GM12878 (cell line): ENCODE data around the gene GIPC3. TPM values are rescaled to one million over a fixed set of nuclear protein-coding genes. Genes with fewer than 3 reads are reported as not detected.

Source experiments
- ATAC-seq: fragments of 200-7000 bp; cut with Tn5 transposase; 3 replicates; pipeline ENCODE4 v1.9.1; 2020; ENCODE audit warnings: mild to moderate bottlenecking, moderate library complexity
- BruUV-seq: library from RNA; stranded (reverse); fragments of 400-500 nt; replicated peaks from 2 replicates; lab custom pipeline; 2021; lab: Mats Ljungman, UMichigan
- CTCF ChIA-PET: fragments of 300-600 bp; sonication (Branson Sonifier 250); formaldehyde crosslinking; extraction: SDS; loops from one replicate; lab custom pipeline; 2021; ENCODE audit warnings: inconsistent platforms; lab: Yijun Ruan, JAX
- POLR2A ChIA-PET: fragments of 350-600 bp; formaldehyde crosslinking; extraction: SDS; loops from one replicate; lab custom pipeline; 2021; ENCODE audit warnings: inconsistent platforms; lab: Charles Lee
- RAD21 ChIA-PET: fragments of 300-600 bp; sonication (Branson Sonifier 250); formaldehyde crosslinking; loops from one replicate; lab custom pipeline; 2023; ENCODE audit warnings: antibody characterized with exemption; ENCODE audit not compliant: unreplicated experiment; lab: Charles Lee
- SMC1A ChIA-PET: fragments of 300-600 bp; sonication (Branson Sonifier 250); formaldehyde crosslinking; loops from one replicate; lab custom pipeline; 2023; ENCODE audit not compliant: unreplicated experiment, uncharacterized antibody; lab: Charles Lee
- DNase-seq: peaks from one replicate; pipeline ENCODE4 v3.0.0-alpha.2; 2011; ENCODE audit warnings: low read depth, low spot score
- FAIRE-seq: peaks from 3 replicates; lab custom pipeline; 2011; peaks lifted over from hg19 to GRCh38; lab: Jason Lieb, UNC
- H2AFZ ChIP-seq: 2 replicates; pipeline ENCODE4 v1.6.0; 2011; ENCODE audit warnings: low read depth, low read length, control low read depth; ENCODE audit not compliant: control insufficient read depth
- H3K27ac ChIP-seq: 2 replicates; pipeline ENCODE4 v1.5.1; 2011; ENCODE audit warnings: control low read depth; ENCODE audit not compliant: control insufficient read depth, insufficient read depth
- H3K27me3 ChIP-seq, 2 experiments: replicated peaks in 1 of 2; 2 replicates each; pipeline versions ENCODE4 v1.6.0 to v1.6.1; 2011; ENCODE audit warnings: low read length in 1 of 2; ENCODE audit not compliant: control insufficient read depth in 2 of 2, insufficient read depth in 2 of 2
- H3K36me3 ChIP-seq, 2 experiments: 2 replicates each; pipeline ENCODE4 v1.5.1; 2011; ENCODE audit warnings: low read length in 1 of 2; ENCODE audit not compliant: control insufficient read depth in 2 of 2, insufficient read depth in 2 of 2
- H3K4me1 ChIP-seq: 2 replicates; pipeline ENCODE4 v1.6.1; 2011; ENCODE audit warnings: mild to moderate bottlenecking, low read length, moderate library complexity, mixed read lengths; ENCODE audit not compliant: control insufficient read depth, insufficient read depth
- H3K4me2 ChIP-seq: 2 replicates; pipeline ENCODE4 v1.6.0; 2011; ENCODE audit warnings: control low read depth; ENCODE audit not compliant: control insufficient read depth, insufficient read depth
- H3K4me3 ChIP-seq: fragments of 200-600 bp; sonication (generic); 2 replicates; pipeline ENCODE4 v1.5.1; 2016
- H3K79me2 ChIP-seq: 2 replicates; pipeline ENCODE4 v1.6.0; 2011; ENCODE audit warnings: low read length; ENCODE audit not compliant: control insufficient read depth, insufficient read depth
- H3K9ac ChIP-seq: 2 replicates; pipeline ENCODE4 v1.8.0; 2011; ENCODE audit warnings: low read length, control low read depth, mixed read lengths; ENCODE audit not compliant: control insufficient read depth, insufficient read depth
- H3K9me3 ChIP-seq: replicated peaks from 3 replicates; pipeline ENCODE4 v1.5.1; 2011; ENCODE audit warnings: mild to moderate bottlenecking, low read length; ENCODE audit not compliant: control insufficient read depth, insufficient read depth
- H4K20me1 ChIP-seq: 2 replicates; pipeline ENCODE4 v1.6.0; 2011; ENCODE audit not compliant: control insufficient read depth, insufficient read depth
- MXI1 ChIP-seq: fragments of 150-350 bp; IDR thresholded peaks from 2 replicates; pipeline ENCODE4 v1.6.1; 2011; ENCODE audit warnings: low read depth, mild to moderate bottlenecking, inconsistent platforms, low read length, improper control_type of control experiment
- POLR2A ChIP-seq: IDR thresholded peaks from 2 replicates; pipeline ENCODE4 v1.6.1; 2011; ENCODE audit warnings: low read depth, mild to moderate bottlenecking, low read length
- POLR2AphosphoS2 ChIP-seq: IDR thresholded peaks from 2 replicates; pipeline ENCODE4 v1.6.1; 2011; ENCODE audit warnings: low read depth, mild to moderate bottlenecking, low read length, improper control_type of control experiment, moderate library complexity
- TCF7 ChIP-seq: IDR thresholded peaks from 2 replicates; pipeline ENCODE4 v1.6.1; 2014; ENCODE audit warnings: antibody characterized with exemption, borderline replicate concordance
- WGBS: methylation state at CpG from one replicate; pipeline ENCODE4 v1.1.6; 2016; ENCODE audit warnings: low lambda C conversion rate; ENCODE audit not compliant: insufficient replicate concordance, insufficient coverage; ENCODE audit errors: missing lambda C conversion rate; 5-methylcytosine and 5-hydroxymethylcytosine counted together
- in situ Hi-C: fragments of 300-500 bp; cut with MboI; formaldehyde crosslinking; loops from 9 replicates; pipeline ENCODE4 v1.14.3; 2018; ENCODE audit warnings: mixed read lengths
- intact Hi-C: fragments of 100-400 bp; cut with micrococcal nuclease; formaldehyde crosslinking; loops from one replicate; pipeline ENCODE4 v1.14.2; 2022; ENCODE audit not compliant: unreplicated experiment
- polyA plus RNA-seq, 11 experiments: library from polyadenylated mRNA; depleted of rRNA in 4 of 11; unstranded in 6 of 11; stranded (reverse) in 5 of 11; fragments of >200 nt; fragmentation: Nextera tagmentation in 4 of 11; fragmentation: Illumina TruSeq in 1 of 11; extraction: Ambion mirVana in 4 of 11; extraction: Trizol in 1 of 11; gene quantifications; 1 replicate in 1 of 11; 2 replicates in 10 of 11; pipeline versions ENCODE4 v1.2.1 to v1.2.3, GENCODE V29; 2011 to 2016; ENCODE audit warnings: inconsistent platforms in 2 of 11, missing spikeins in 2 of 11, low read depth in 1 of 11
- total RNA-seq, 4 experiments: library from RNA; depleted of rRNA in 3 of 4; stranded (reverse); fragments of >200 nt in 3 of 4; fragmentation: Illumina TruSeq in 1 of 4; extraction: Trizol in 1 of 4; gene quantifications; 2 replicates each; pipeline versions ENCODE4 v1.2.1 to v1.2.3, GENCODE V29; 2013 to 2021

GIPC3 gene
- total and polyA plus RNA-seq, 10 of the 15 experiments (the other 5 are each of a cell fraction or from before 2014, with no cell fraction given), result not detected

GRCh38 chr19:3538258-3538929 is 46.9 kb upstream of the GIPC3 start:
- Histone ChIP-seq H3K36me3 (peaks cover 7 to 9% of the 10 kb centered on the region in 2 experiments), H3K9ac (no peak overlapping the region), H3K79me2 (no peaks in the 10 kb centered on the region), H4K20me1 (no peaks in the 10 kb centered on the region), H3K27me3 (no peaks in the 10 kb centered on the region), H2AFZ (no peak overlapping the region), H3K4me3 (no peak overlapping the region), H3K4me2 (no peak overlapping the region), H3K27ac (no peak overlapping the region), H3K4me1 (no peaks in the 10 kb centered on the region), H3K9me3 (no peaks in the 10 kb centered on the region)
- in situ Hi-C loops, result no loop called here
- no peak for TF ChIP-seq MXI1
- TF ChIP-seq POLR2A, result peak; percentile 41; the same call in 1 of the 2 replicates
- no peak for TF ChIP-seq TCF7
- SMC1A ChIA-PET, result no interaction called here
- FAIRE-seq (no peak), DNase-seq (no peak), ATAC-seq (no peak)
- intact Hi-C loops, result no loop called here
- CTCF ChIA-PET, result interaction anchor here (0.9 to 1.1 kb wide), 2 partner anchors 10 to 32 kb away, joined by 3 read pairs; no protein-coding TSS in a partner anchor
- BruUV-seq, result no TSS peak
- POLR2A ChIA-PET, result no interaction called here
- RAD21 ChIA-PET, result no interaction called here
- WGBS, result 96% methylated on average over 25 of the region's 25 CpGs

DNA sequence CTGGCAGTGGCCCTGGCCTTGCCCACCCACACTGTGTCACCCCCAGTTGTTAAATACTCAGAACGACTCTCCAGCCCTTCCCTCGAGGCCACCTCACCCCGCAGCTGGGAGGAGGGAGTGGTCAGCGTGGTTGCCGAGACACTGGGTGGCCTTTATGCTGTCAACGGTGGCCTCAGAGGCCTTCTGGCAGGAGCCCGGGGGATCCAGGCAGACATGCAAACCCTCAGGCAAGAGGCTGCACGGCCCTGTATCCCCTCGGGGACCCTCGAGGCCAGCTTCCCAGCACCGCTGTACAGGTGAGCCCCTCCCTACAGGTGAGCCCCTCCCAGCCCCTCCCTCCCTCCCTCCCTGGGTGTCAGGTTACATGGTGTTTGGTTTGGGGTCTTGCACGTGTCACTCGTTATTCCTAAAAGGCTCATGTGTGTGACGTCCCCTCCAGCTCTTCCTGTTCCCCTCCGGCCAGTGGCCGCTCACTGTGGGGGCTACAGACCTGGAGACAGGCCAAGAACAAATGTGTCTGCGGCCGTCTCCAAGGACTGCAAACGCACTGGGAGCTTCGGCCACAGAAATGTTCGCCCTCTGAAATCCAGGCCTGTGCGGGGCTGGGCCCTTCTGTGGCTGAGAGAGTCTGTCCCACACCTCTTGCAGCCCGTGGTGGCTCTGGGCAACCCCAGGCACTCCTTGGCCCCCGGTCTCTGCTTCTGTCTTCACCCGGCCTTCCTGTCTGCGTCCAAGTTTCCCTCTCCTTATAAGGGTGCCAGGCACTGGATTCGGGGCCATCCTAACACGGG is 46.1 kb upstream of the GIPC3 start, which contains the start of gene TEKTIP1:
Gene TEKTIP1 (plus strand): TSS at position 210 of the 791 bp plus-strand sequence. CDS start 4 bp downstream, at position 214.
- DNase-seq, result no peak
- FAIRE-seq, result no peak
- WGBS, result 87% methylated on average over 28 of the region's 28 CpGs
- H3K4me3 ChIP-seq, result no peak within 1 kb of the TSS
- H4K20me1 ChIP-seq, result no peaks in the 10 kb centered on the region
- H2AFZ ChIP-seq, result no peak within 1 kb of the TSS
- no peak within 1 kb of the TSS for H3K4me2 ChIP-seq
- no peak within 1 kb of the TSS for H3K9ac ChIP-seq
- H3K9me3 ChIP-seq, result no peaks in the 10 kb centered on the region
- intact Hi-C loops (no loop called here), in situ Hi-C loops (no loop called here)
- ChIA-PET RAD21 (no interaction called here), SMC1A (no interaction called here), POLR2A (interaction anchor here (0.7 kb wide), 1 partner anchor 199 kb away, joined by 3 read pairs; no protein-coding TSS in a partner anchor), CTCF (interaction anchor here (1.1 kb wide), 1 partner anchor 9 kb away, joined by 3 read pairs; no protein-coding TSS in a partner anchor)
- no peaks in the 10 kb centered on the region for H3K79me2 ChIP-seq
- H3K4me1 ChIP-seq, result no peaks in the 10 kb centered on the region
- no peak within 1 kb of the TSS for H3K27ac ChIP-seq
- no peak; the same call in 1 of the 2 replicates for TF ChIP-seq POLR2A
- TF ChIP-seq POLR2AphosphoS2, result 0 out of 2 replicates have a peak, but pooled peaks have one; percentile 22
- no peaks in the 10 kb centered on the region for H3K27me3 ChIP-seq
- no TSS peak for BruUV-seq
- peaks cover 7 to 9% of the 10 kb centered on the region in 2 experiments for H3K36me3 ChIP-seq
- ATAC-seq, result no peak
